ENCODE data around the gene MYH13.

MYH13 gene

DNA sequence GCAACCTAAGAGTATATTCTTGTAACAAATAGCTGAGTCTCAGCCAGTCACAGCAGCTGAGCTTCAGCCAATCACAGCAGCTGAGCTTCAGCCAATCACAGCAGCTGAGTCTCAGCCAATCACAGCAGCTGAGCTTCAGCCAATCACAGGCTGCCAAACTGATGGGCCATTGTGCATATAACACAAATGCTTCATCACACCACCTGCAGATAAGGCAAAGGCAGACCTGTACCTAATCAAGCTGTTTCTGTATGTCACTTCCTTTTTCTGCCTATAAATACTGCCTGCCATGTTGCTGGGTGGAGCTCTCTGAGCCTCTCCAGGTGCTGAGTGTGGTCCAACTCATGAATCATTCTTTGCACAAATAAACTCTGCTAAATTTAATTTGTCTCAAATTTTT, 19.9 kb downstream of the MYH13 start:
- FAIRE-seq (no peak), DNase-seq (ENCODE audit: extremely low spot score, insufficient read length, low read depth) (no peak)

DNA sequence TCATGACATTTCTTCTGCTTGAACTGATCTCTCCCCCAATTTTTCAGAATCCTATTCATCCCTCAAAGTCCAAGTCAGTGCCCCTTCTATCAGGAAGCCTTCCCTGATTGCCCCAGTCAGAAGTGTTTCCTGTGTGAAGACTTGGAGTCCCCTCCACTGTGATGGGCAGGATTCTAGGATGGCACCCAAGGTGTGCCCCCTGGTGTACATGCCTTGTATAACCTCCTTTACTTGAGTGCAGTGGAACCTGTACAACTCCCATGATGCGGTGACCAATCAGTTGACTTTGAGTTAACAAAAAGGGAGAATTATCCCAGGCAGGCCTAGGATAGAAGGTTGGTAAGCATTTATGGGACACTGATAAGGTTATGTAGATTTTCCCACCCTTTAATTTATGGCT, 23.4 kb downstream of the MYH13 start:
- DNase-seq (ENCODE audit: extremely low spot score, insufficient read length, low read depth) (no peak), FAIRE-seq (peak; percentile 67)

DNA sequence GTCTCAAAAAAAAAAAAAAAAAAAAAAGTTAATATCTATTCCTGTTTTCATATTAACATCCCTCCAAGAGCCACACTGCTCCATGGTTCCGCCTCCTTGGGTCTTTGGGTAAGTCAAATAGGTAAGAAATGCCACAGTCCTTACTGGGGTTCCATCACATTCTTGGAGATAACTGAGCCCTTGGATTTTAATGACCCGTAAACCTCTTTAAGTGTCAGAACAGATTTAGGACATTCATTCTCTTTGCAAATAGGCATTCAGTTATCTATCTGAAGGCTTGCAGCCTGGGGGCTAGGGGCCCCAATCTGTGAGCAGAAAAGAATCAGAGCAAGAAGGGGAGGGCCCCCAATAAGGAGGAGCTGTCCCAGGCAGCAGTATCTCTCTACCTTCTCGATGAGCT, 28.0 kb downstream of the MYH13 start:
- DNase-seq (ENCODE audit: extremely low spot score, insufficient read length, low read depth) (no peak), FAIRE-seq (no peak)

DNA sequence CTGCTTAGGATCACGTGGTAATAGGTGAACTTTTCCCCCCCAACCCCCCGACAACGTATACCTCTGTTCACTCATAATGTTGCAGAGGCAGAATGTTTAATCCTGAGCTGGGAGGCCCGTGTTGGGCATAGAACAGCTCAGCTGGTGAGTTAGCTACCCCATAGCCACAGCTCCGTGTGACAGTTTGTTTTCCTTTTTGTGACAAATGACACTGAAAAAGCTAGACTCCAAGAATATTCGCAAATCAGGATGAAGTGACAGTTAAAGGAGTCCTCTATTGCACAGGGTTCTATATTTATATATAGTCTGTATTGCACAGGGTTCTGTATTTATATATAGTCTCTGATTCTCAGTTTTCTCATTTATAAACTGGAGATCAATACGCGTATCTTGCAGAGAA, 33.8 kb downstream of the MYH13 start:
- FAIRE-seq (no peak), DNase-seq (ENCODE audit: extremely low spot score, insufficient read length, low read depth) (no peak)

DNA sequence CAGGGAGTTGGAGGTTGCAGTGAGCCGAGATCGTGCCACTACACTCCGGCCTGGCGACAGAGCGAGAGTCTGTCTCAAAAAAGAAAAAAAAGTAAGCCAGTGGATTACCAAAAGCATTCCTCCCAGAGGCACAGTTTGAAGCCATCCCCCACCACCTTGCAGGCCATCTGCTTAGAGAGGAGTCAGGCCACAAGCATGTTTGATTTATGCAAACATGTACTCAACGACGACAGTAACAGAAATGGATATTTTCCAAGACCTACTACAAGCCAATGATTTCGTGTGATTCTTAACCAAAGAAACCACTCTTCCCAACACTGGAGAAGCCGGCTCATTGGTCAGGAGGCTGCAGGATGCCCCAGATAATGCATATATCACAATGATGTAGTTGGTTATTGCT, 34.8 kb downstream of the MYH13 start:
- no peak for DNase-seq (ENCODE audit: extremely low spot score, insufficient read length, low read depth)
- FAIRE-seq = no peak

DNA sequence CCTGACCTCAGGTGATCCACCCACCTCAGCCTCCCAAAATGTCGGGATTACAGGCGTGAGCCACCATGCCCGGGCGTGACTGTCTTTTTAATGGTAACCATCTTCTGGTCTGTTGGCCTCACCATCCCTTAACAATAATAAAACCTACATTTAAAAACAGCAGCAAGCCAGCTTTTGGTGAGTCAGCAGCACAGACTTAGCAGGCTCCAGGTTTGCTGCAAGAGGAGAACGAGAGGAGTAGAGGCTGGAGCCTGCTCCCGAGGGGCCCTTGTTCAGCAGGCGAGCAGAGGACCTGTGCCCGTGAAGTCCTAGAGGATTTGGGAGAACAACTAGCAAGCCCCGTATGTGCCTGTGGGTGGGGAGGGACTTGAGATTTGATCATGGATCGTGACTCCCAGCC, 35.7 kb downstream of the MYH13 start:
- FAIRE-seq = no peak
- DNase-seq (ENCODE audit: extremely low spot score, insufficient read length, low read depth) = no peak

DNA sequence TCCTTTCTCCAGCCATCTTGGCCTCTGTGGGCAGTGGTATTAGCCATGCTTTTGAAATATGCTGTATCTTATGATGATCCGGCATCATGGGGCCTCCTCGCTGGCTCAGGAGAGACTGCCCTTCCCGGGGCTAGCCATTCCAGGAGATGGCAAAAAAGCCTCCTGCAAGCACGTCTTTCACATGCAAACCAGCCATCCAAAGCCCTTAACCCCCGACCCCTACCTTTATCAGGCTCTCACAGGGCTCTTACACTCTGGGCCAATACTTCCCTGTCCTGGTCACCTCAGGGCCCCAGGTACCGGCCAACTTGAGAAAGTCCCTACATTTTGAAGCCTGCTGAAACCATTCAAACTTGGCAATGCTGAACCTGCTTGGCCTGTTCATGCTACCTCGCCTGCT, 36.4 kb downstream of the MYH13 start:
- DNase-seq (ENCODE audit: extremely low spot score, insufficient read length, low read depth) (no peak), FAIRE-seq (no peak)

DNA sequence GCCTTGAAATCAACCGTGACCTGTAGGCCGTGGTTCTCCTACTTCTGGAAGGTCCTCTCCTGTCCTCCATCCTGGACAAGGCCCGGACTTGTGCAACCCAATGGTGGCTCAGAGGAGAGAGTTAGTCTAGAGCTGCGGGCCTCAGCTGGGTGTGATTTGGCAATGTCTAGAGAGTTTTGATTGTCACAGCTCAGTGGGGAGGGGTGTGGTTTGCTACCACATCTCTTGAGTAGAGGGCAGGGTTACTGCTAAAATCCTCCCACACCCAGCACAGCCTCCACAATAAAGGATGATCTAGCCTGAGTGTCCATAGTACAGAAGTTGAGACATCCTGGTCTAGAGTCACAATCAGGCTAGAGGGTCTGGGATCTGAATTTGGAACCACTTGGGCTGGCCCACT, 40.3 kb downstream of the MYH13 start:
- FAIRE-seq (no peak), DNase-seq (ENCODE audit: extremely low spot score, insufficient read length, low read depth) (no peak)

DNA sequence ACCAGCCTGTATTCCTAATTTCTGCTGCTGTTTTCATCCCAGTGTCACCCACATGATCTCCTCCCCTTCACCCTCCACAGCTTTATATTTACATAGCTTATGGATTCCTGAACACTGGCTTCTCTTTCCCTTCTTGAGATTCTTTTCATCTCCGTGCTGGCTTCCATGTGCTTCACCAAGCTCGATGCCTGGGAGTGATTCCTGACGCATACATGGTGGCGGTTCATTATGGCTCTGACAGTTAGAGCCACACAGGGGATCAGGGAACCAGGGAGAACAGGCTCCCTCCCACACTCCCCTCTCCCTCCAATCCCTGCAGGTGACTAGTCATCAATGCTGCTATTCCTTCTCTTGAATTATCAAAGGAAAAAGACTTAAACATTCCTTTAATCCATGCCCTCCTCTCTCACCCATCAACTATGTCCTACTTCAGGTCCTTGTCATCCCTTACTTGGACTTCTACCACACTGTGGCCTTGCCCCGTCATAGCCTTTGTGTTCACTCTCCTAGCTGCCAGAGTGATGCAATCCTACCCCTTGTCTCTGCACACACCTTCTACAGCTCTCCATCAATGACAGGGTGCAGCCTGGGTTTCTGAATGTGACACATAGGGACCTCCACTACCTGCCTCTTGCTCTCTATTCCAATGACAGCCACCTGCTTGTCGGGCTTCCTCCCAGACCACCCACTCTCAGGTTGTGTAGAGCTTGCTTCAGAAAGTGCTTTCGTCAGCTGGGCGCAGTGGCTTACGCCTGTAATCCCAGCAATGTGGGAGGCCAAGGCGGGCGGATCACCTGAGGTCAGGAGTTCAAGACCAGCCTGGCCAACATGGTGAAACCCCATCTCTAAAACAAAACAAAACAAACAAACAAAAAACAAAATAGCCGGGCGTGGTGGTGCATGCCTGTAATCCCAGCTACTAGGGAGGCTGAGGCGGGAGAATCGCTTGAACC, 43.6 kb downstream of the MYH13 start:
- FAIRE-seq (no peak), DNase-seq (ENCODE audit: extremely low spot score, insufficient read length, low read depth) (no peak)

DNA sequence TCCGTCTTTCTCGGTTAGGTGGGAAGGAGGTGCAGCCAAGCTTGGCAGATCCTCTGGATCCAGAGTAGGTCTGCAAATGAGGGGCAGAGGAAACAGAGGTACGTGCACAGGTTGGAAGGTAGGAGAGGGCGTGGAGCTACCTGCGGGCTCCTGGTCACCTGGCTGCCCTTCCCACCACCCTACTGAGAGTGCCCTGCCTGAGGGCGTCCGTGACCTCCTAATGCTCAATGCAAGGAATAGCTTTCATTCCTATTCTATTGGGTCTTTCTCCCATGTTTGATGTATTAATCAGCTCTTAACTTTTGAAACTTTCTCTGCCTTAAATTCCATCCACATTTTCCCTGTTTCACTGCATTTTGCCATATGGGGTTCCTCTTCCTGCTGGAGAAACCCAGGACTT, 44.6 kb downstream of the MYH13 start:
- DNase-seq (ENCODE audit: extremely low spot score, insufficient read length, low read depth) = no peak
- no peak for FAIRE-seq

DNA sequence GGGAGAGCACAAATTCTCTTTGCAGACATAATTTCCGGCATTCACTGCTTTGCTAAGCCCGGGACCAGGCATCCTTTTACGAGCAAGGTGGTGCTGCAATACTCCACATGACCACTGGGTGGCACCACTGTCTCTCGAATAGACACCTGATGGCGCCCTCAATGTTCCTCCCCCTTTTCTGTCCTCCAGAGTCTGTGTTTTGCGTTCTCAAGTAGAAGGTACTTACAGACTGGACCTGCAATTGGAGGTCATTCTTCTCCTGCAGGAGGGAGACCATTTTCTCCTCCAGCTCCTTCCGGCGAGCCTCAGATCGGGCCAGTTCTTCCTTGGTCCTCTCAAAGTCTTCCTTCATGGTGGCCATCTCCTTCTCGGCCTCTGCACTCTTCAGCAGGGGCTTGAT, 45.2 kb downstream of the MYH13 start:
- FAIRE-seq (peak; percentile 91), DNase-seq (ENCODE audit: extremely low spot score, insufficient read length, low read depth) (peak; percentile 64)

DNA sequence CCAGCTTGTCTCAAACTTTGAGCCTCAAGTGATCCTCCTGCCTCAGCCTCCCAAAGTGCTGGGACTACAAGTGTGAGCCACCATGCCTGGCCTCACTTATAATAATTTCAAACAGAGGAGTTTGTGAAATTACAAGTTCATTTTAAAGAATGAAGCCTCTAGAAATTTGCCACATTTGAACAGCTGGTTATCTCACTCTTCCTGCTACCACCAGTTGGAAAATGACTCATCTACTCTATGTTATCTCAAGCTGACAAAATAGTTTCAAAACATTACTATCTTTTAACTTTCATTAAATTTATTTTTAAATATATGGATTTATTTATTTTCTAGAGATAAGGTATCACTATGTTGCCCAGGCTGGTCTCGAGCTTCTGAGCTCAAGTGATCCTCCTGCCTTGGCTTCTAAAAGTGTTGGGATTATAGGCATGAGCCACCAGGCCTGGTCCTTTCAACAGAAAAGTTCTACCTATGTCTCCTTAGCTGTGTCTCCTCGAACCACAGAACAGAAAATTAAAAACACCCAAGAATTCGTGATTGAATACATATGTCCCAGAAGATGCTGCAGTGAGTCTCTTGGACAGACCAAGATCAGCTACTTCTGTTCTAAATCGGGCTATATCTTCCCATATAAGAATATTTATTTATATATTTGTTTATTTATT, 47.6 kb downstream of the MYH13 start:
- DNase-seq (ENCODE audit: extremely low spot score, insufficient read length, low read depth) (no peak), FAIRE-seq (no peak)

DNA sequence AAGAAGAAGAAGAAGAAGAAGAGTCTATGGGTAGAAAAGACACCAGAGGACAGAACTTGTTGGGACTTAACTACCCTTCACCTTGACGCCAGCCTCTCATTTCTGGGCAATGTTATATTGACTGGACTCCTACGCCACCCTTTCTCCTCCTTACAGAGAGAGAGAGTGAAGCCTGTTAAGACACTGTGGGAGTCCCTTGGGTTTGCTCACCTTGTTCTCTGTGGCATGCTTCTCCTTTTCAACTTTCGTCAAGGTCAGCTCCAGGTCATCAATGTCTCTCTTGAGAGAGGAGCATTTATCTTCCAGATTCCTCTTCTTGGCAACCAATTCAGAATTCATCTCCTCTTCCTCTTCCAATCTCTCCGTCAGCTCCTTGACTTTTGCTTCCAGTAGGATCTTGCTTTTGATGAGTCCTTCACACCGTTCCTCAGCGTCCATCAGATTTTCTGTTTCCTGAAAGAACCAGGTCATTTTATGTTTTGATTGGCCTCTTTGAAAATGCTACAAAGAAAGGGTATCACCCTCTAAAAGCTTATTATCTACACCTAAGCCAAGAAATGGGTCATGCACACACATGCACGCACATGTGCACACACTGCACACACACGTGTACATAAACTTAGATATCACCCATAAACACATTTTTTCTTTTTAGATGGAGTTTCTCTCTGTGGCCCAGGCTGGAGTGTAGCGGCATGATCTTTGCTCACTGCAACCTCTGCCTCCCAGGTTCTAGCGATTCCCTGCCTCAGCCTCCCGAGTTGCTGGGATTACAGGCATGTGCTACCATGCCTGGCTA, 48.8 kb downstream of the MYH13 start:
- FAIRE-seq (no peak), DNase-seq (ENCODE audit: extremely low spot score, insufficient read length, low read depth) (no peak)

DNA sequence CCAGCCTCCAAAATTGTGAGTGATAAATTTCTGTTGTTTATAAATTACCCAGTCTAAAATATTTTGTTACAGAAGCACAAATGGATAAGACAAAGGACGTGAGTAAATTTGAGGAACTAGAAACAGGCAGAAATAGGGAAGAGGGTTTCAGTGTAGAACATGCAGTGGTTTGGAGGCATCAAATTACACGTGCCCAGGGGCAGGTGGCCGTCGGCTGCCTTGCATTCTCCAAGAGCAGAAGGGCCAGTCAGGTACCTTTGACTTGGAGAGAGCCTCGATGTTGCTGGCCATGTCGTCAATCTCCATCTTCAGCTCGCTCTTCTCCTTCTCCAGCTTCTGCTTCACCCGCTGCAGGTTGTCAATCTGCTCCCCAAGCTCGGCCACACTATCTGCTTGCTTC, 54.3 kb downstream of the MYH13 start:
- DNase-seq (ENCODE audit: extremely low spot score, insufficient read length, low read depth) (no peak), FAIRE-seq (no peak)

DNA sequence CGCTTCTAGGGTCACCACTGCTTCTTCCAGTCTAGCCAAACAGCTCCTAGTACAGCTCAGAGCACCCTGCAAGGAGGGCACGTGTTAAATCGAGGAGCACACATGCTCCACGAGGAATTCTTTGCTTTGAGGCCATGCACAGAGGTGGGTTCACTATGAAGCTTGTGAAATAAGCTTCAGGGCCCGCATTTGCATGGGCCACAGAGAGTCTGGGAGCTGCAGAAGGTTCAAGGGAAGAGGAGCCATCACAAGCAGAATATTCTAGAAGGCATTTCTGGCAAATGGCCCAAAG, 55.3 kb downstream of the MYH13 start:
- no peak for DNase-seq (ENCODE audit: extremely low spot score, insufficient read length, low read depth)
- FAIRE-seq = no peak

DNA sequence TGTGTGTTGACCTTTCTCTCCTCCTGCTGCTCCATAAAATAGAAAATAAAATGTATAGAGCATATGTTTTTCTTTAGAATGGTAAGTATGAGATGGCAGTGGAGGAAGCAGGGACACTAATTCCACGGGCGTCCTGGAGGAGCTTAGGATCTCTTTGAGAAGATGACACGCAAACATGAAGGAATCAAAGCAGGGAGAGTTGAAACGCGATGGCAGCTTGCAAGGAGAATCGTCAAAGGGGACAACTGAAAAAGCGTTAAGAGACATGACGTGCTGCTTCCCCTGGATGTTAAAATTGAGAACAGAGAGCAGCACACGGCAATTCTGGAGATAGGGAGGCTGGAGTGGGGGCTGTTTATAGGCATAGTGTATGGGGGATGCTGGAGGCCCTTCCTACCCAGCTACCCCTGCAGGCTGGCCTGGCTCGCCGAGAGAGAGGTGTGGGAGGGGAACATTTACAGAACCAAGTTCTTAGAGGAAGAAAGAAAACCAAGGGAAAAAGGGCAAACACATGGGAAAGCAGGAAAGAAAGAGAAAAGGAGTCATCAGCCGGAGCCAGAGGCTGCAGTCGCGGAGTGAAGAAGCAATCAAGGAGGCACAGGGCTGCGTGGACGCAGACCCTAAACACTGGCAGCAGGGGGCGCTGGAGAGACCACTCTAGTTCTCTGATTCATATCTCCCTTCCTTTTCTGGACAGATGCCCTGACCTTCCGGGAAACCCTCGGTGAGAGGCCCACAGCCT, 55.8 kb downstream of the MYH13 start:
- peak; percentile 55 for DNase-seq (ENCODE audit: extremely low spot score, insufficient read length, low read depth)
- peak; percentile 73 for FAIRE-seq

DNA sequence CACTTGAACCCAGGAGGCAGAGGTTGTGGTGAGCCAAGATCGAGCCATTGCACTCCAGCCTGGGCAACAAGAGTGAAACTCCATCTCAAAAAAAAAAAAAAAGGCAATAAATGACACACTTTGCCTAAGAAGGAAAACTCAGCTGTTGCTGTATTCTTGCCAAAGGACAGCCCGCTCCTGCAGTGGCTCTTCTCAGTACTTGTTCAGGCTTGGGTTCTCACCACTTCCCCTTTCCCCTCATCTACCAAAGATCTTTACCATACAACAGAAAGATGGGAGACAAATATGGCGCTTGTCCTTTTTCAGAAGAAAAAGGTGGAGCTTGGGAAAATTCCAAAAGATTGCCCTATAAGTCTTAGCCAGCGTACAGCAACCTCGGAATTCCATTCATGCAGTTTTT, 58.5 kb downstream of the MYH13 start:
- FAIRE-seq (no peak), DNase-seq (ENCODE audit: extremely low spot score, insufficient read length, low read depth) (no peak)

DNA sequence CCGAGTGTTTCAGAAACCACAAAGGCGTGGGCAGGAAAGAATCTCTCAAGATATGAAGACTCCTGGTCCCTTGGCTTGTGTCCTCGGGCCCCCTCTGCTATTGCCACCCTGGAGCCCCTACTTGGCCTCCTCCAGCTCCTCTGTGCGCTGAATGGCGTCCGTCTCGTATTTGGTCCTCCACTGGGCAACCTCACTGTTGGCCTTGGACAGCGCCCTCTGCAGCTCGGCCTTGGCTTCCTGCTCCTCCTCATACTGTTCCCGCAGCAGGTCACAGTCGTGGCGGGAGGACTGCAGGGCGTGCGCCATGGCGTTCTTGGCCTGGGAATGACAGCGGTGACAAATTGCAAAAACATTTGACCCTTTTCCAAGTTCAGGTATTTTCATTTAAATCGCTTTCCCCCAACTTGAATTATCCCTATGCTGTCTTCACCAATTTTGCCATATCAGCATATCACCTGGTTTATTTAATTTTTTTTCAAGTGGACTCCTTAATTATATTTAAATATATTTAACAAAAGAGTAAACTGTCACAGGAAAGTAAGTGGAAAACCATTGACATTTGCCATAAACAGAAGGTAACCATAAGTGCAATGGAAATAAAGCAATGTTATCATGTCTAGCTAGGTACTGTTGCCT, 59.7 kb downstream of the MYH13 start:
- no peak for FAIRE-seq
- no peak for DNase-seq (ENCODE audit: extremely low spot score, insufficient read length, low read depth)

DNA sequence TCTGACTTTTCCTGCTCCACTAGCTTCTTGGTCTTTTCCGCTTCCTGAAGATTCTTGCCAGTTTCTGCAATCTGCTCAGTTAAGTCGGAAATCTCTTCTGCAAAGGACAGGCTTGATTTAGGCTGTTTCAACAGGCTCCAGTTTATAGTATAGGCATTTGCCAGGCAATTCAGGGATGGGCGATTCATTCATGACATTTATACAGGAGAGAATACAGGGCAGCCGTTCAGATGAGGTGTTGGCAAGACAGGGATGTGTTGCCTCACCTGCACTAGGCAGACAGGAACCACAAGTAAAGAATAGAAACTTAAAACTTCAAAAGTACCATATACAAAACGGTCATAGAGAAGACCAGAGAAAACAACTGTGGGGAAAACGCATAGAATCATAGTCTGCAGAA, 61.7 kb downstream of the MYH13 start:
- DNase-seq (ENCODE audit: extremely low spot score, insufficient read length, low read depth) = no peak
- no peak for FAIRE-seq

Data from GM18507 (cell line).